PC-9 (cell line): Measurements from ENCODE around the gene ADGRB3. TPM values are rescaled to one million over a fixed set of nuclear protein-coding genes. Genes with fewer than 3 reads are reported as not detected.

ENCODE experiments used
- BruUV-seq: library from RNA; stranded (reverse); fragments of 400-500 nt; replicated peaks from 2 replicates; lab custom pipeline; 2021; lab: Mats Ljungman, UMichigan
- CTCF ChIA-PET: fragments of 300-600 bp; sonication (Branson Sonifier 250); formaldehyde crosslinking; loops from one replicate; lab custom pipeline; 2022; ENCODE audit warnings: antibody characterized with exemption; lab: Charles Lee
- POLR2A ChIA-PET: fragments of 300-600 bp; sonication (Branson Sonifier 250); formaldehyde crosslinking; loops from one replicate; lab custom pipeline; 2022; ENCODE audit warnings: antibody characterized with exemption; ENCODE audit not compliant: unreplicated experiment; lab: Charles Lee
- DNase-seq, 2 experiments: peaks; one replicate each; pipeline versions ENCODE4 v3.0.0 to v3.0.0-alpha.2; 2015 to 2022; ENCODE audit warnings: mixed read lengths in 1 of 2
- H2AFZ ChIP-seq: fragments of 200-600 bp; sonication (generic); 2 replicates; pipeline ENCODE4 v1.8.1; 2017; ENCODE audit warnings: antibody characterized with exemption
- H3F3A ChIP-seq: fragments of 200-600 bp; sonication (generic); 2 replicates; pipeline ENCODE4 v1.8.1; 2017; ENCODE audit warnings: antibody characterized with exemption, mild to moderate bottlenecking, low read depth; ENCODE audit not compliant: insufficient read depth
- H3K27ac ChIP-seq: fragments of 200-600 bp; sonication (generic); 2 replicates; pipeline ENCODE4 v1.6.1; 2016; ENCODE audit warnings: mixed run types
- H3K27me3 ChIP-seq: fragments of 200-600 bp; sonication (generic); 2 replicates; pipeline ENCODE4 v1.6.1; 2016; ENCODE audit warnings: low read depth, mixed run types; ENCODE audit not compliant: insufficient read depth
- H3K36me3 ChIP-seq: fragments of 200-600 bp; sonication (generic); 2 replicates; pipeline ENCODE4 v1.6.1; 2016; ENCODE audit warnings: low read depth, mixed run types
- H3K4me1 ChIP-seq: fragments of 200-600 bp; sonication (generic); replicated peaks from 2 replicates; pipeline ENCODE4 v1.6.1; 2016; ENCODE audit warnings: mixed run types; ENCODE audit not compliant: insufficient read depth
- H3K4me2 ChIP-seq: fragments of 200-600 bp; sonication (generic); 2 replicates; pipeline ENCODE4 v1.6.1; 2017; ENCODE audit warnings: mixed run types
- H3K4me3 ChIP-seq: fragments of 200-600 bp; sonication (generic); 2 replicates; pipeline ENCODE4 v1.6.1; 2016; ENCODE audit warnings: mixed run types
- H3K79me2 ChIP-seq: fragments of 200-600 bp; sonication (generic); 2 replicates; pipeline ENCODE4 v1.6.1; 2017; ENCODE audit warnings: low read depth, mixed run types
- H3K9me2 ChIP-seq: fragments of 200-600 bp; sonication (generic); 2 replicates; pipeline ENCODE4 v1.8.1; 2017; ENCODE audit warnings: mild to moderate bottlenecking; ENCODE audit not compliant: insufficient read depth
- H3K9me3 ChIP-seq: fragments of 200-600 bp; sonication (generic); 2 replicates; pipeline ENCODE4 v1.8.1; 2016; ENCODE audit warnings: low read depth; ENCODE audit not compliant: insufficient read depth
- H4K20me1 ChIP-seq: fragments of 200-600 bp; sonication (generic); 2 replicates; pipeline ENCODE4 v1.8.1; 2017; ENCODE audit not compliant: insufficient read depth
- CTCF ChIP-seq: fragments of 200-600 bp; sonication (generic); conservative IDR thresholded peaks from 2 replicates; pipeline ENCODE4 v1.6.1; 2017; ENCODE audit warnings: mixed run types, antibody characterized with exemption, mild to moderate bottlenecking, moderate library complexity
- EZH2 ChIP-seq: fragments of 200-600 bp; sonication (generic); IDR thresholded peaks from 2 replicates; pipeline ENCODE4 v1.8.0; 2017; ENCODE audit warnings: antibody characterized with exemption, low read depth
- intact Hi-C: fragments of 100-400 bp; cut with micrococcal nuclease; formaldehyde crosslinking; loops from one replicate; pipeline ENCODE4 v1.10.0; 2022; ENCODE audit not compliant: unreplicated experiment
- total RNA-seq: library from RNA; stranded (reverse); gene quantifications from 2 replicates; pipeline ENCODE4 v1.2.3, GENCODE V29; 2021

Gene ADGRB3
- total RNA-seq, 1 experiment from 2014 or later: not detected

DNA sequence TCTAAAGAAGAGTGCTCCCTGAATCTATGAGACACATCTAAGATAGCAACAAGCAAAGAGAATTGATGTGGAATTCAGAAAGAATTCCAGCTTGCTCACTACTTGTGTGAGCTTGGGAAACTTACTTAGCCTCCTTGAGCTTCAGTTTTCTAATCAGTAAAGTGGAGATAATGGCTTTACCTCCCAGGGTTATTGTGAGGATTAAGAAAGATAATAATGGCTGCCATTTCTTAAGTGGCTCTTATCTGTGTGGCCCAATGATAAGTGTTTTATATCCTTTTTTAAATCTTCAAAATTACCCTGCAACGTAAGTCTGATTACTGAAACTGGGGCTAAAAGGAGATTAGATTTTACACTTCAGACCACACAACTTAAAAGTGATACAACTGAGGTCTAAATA is 743.2 kb downstream of the ADGRB3 start:
- H3K9me2 ChIP-seq: no peaks in the 10 kb centered on the region
- no TSS peak for BruUV-seq
- intact Hi-C loops: no loop called here
- POLR2A ChIA-PET: no interaction called here
- no peaks in the 10 kb centered on the region for H3K36me3 ChIP-seq
- H2AFZ ChIP-seq: no peak overlapping the region
- no peaks in the 10 kb centered on the region for H3K4me1 ChIP-seq
- no peaks in the 10 kb centered on the region for H3K27me3 ChIP-seq
- DNase-seq: no peak
- H3K9me3 ChIP-seq: no peaks in the 10 kb centered on the region
- CTCF ChIA-PET: no interaction called here
- no peaks in the 10 kb centered on the region for H4K20me1 ChIP-seq
- no peak overlapping the region for H3K4me2 ChIP-seq
- no peak overlapping the region for H3K27ac ChIP-seq
- H3K79me2 ChIP-seq: no peaks in the 10 kb centered on the region
- TF ChIP-seq EZH2: no peak
- no peak for TF ChIP-seq CTCF
- no peak overlapping the region for H3K4me3 ChIP-seq
- H3F3A ChIP-seq: no peaks in the 10 kb centered on the region

DNA sequence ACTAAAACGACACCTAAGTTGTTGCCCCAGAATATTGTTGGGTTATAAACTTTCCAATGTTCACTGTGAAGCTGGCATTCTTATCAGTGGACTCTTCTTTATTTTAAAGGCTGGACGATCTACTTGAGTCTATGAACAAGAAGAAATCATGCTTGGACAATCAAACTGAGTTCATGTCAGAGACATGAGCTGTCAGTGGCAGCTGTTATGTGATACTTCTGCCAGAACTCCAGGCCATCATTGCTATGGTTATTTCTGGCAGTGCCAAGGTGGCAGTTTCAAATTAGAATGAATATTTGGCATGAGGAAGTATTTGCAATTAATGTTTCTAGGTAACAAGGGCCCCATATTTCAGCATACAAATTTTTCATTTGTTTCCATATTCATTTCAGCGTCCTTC is 744.4 kb downstream of the ADGRB3 start:
- no peak for DNase-seq
- no peak overlapping the region for H3K4me2 ChIP-seq
- no peak overlapping the region for H3K4me3 ChIP-seq
- no peak overlapping the region for H2AFZ ChIP-seq
- H3F3A ChIP-seq: no peaks in the 10 kb centered on the region
- H3K9me3 ChIP-seq: no peaks in the 10 kb centered on the region
- no peaks in the 10 kb centered on the region for H3K36me3 ChIP-seq
- no peaks in the 10 kb centered on the region for H3K79me2 ChIP-seq
- no peak overlapping the region for H3K27ac ChIP-seq
- no peaks in the 10 kb centered on the region for H4K20me1 ChIP-seq
- CTCF ChIA-PET: no interaction called here
- no peaks in the 10 kb centered on the region for H3K27me3 ChIP-seq
- POLR2A ChIA-PET: no interaction called here
- intact Hi-C loops: no loop called here
- TF ChIP-seq EZH2 (no peak), CTCF (no peak)
- no TSS peak for BruUV-seq
- no peaks in the 10 kb centered on the region for H3K9me2 ChIP-seq
- H3K4me1 ChIP-seq: no peaks in the 10 kb centered on the region

DNA sequence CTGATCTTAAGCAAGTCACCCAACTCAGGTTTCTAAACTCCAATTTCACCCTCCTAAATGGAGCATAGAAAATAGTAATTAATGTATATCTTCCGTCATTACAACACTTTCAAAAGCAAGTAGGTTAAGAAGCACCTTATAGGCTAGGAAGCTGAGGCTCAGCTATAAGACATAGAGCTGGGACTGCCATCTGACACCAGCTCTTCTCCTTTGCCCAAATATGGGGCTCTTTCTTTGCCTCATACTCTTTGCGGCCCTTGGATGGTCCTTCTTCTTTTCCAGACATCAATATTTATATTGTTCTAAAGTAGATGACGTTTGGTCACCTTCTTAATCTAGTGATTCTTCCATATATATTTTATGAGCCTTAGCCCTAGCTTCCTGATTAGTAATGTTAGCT is 748.5 kb downstream of the ADGRB3 start:
- Histone ChIP-seq H4K20me1 (no peaks in the 10 kb centered on the region), H3K27me3 (no peaks in the 10 kb centered on the region), H3K9me3 (no peaks in the 10 kb centered on the region), H3K9me2 (no peaks in the 10 kb centered on the region), H3K4me3 (no peak overlapping the region), H3F3A (no peaks in the 10 kb centered on the region), H3K36me3 (no peaks in the 10 kb centered on the region), H3K79me2 (no peaks in the 10 kb centered on the region), H2AFZ (no peak overlapping the region), H3K4me2 (no peak overlapping the region), H3K4me1 (no peaks in the 10 kb centered on the region), H3K27ac (no peak overlapping the region)
- CTCF ChIA-PET: no interaction called here
- no peak for TF ChIP-seq EZH2
- no peak for TF ChIP-seq CTCF
- DNase-seq: no peak
- intact Hi-C loops: no loop called here
- POLR2A ChIA-PET: no interaction called here
- no TSS peak for BruUV-seq
